Uterus (tissue), 2 donors: ENCODE results near the gene ECM2.

Experiments used
- POLR2A ChIP-seq, 2 donors: fragments of 450-650 bp; IDR thresholded peaks; one replicate each; pipeline ENCODE4 v1.6.1; 2016; ENCODE audit warnings: antibody characterized with exemption in 2 of 2, mild to moderate bottlenecking in 1 of 2, moderate library complexity in 1 of 2
- TF ChIP-seq, protein P1 (sequence below), 4 experiments: fragments of 200-600 bp in 2 of 4; fragments of 450-650 bp in 2 of 4; sonication (generic) in 2 of 4; IDR thresholded peaks; one replicate each; pipeline ENCODE4 v1.5.1; 2016 to 2019; ENCODE audit warnings: antibody characterized with exemption in 4 of 4, mild to moderate bottlenecking in 2 of 4, moderate library complexity in 1 of 4

DNA sequence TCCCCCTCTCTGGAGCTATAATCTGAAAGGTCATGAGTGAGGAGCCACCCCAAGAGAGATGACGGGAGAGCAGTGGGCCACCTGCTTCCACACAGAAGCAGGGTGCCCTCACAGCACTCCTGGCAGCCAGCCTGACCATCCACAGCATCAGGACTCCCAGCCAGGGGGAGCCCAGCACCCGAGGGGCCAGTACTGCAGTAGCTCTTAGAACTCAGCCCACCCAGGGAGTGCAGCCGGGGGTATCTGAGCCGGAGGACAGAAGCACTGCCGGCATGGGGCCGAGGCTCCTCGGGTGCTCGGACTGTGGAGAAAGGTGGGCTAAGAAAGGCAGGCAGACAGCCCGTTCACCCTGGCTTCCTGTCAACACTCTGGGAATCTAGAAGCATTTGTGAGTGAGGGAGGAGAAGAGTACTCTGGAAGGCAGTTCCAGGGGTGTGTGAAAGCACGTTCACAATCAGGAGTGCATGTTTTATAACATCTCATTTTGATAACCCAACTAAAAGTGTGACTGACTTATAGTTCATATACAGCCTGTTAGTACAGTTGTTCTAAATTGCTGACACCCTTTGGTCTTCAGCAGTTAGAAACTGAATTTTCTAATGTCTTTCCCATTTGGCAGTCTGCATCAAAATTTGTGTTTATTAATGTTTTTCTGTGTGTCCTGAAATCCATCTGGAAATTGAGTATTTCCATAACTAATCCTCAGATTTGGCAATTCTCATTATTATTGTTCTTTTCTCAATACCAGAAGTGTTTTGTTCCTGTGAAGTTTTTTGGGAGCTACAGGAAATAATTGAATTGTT, 27.6 kb downstream of the ECM2 start:
- TF ChIP-seq, protein P1, sequence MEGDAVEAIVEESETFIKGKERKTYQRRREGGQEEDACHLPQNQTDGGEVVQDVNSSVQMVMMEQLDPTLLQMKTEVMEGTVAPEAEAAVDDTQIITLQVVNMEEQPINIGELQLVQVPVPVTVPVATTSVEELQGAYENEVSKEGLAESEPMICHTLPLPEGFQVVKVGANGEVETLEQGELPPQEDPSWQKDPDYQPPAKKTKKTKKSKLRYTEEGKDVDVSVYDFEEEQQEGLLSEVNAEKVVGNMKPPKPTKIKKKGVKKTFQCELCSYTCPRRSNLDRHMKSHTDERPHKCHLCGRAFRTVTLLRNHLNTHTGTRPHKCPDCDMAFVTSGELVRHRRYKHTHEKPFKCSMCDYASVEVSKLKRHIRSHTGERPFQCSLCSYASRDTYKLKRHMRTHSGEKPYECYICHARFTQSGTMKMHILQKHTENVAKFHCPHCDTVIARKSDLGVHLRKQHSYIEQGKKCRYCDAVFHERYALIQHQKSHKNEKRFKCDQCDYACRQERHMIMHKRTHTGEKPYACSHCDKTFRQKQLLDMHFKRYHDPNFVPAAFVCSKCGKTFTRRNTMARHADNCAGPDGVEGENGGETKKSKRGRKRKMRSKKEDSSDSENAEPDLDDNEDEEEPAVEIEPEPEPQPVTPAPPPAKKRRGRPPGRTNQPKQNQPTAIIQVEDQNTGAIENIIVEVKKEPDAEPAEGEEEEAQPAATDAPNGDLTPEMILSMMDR (IDR thresholded peaks at IDR 0.05), result peak in 2 of 4 experiments; percentile 14 to 20
- no peak for TF ChIP-seq POLR2A (IDR thresholded peaks at IDR 0.05)
